ENCODE data around the gene PRMT7. TPM values are rescaled to one million over a fixed set of nuclear protein-coding genes. Genes with fewer than 3 reads are reported as not detected.

The PRMT7 gene
- total RNA-seq, 4 donors from 2014 or later, result 22.3 to 56.7 (median 35.8) TPM

DNA sequence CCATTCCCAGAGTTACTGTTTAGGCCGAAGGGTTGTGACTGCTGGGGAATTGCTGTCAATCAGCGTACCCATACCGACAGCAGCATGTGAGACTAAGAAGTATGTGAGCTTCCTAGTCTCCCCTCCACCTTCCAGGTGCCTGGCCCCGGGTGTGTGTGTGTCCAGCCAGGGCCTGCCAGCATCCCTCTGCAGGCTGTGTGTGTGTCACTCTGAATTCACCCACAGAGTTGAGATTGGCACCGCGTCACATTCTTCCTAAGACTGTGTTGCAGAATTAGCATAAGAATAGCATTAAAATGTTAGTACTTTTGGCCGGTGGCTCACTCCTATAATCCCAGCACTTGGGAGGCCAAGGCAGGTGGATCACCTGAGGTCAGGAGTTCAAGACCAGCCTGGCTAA lies 31.8 kb downstream of the PRMT7 start:
- no peak for TF ChIP-seq CTCF (IDR thresholded peaks at IDR 0.05)
- DNase-seq (ENCODE audit: low spot score) (no peak), ATAC-seq (ENCODE audit: low FRiP score) (no peak)

GRCh38 chr16:68343137-68343536 lies 32.3 kb downstream of the PRMT7 start:
- DNase-seq (ENCODE audit: low spot score) (no peak), ATAC-seq (ENCODE audit: low FRiP score) (no peak)
- no peak for TF ChIP-seq CTCF (IDR thresholded peaks at IDR 0.05)

GRCh38 chr16:68344252-68344651 lies 33.4 kb downstream of the PRMT7 start:
- no peak for TF ChIP-seq CTCF (IDR thresholded peaks at IDR 0.05)
- DNase-seq (ENCODE audit: low spot score) (no peak), ATAC-seq (ENCODE audit: low FRiP score) (no peak)

- DNase-seq (ENCODE audit: low spot score) (no peak), ATAC-seq (ENCODE audit: low FRiP score) (no peak)
- TF ChIP-seq CTCF (IDR thresholded peaks at IDR 0.05), result no peak
These were observed 34.6 kb downstream of the PRMT7 start for GRCh38 chr16:68345351-68345810.

DNA sequence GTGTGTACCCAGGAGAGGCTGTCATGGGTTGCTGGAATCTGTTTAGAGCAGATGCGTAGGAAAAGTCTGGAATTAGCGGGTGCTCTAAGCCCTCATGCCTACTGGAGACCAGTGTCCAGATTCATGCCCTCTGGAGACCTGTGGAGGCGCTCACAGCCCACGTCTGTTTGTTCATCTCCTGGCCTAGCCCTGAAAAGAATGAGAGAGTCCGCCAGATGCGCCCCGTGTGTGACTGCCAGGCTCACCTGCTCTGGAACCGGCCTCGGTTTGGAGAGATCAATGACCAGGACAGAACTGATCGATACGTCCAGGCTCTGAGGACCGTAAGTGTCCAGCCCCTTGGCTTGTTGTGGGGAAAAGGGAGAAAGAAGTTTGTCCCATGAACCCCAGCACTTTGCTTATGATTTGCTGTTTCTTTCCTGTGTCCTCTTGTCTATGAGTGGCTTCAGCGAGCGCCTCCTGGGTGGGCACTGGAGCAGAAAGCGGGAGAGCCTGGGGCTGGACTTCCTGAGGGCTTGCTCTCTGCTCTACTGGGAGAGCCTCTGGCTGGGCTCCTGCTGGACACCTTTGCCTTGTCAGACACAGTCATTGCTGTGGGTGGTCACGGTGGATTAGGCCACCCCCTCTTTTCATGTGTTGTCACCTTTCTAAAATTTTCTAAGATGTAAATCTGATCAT lies 35.3 kb downstream of the PRMT7 start:
- ATAC-seq (ENCODE audit: low FRiP score), result no peak
- no peak for TF ChIP-seq CTCF (IDR thresholded peaks at IDR 0.05)
- no peak for DNase-seq (ENCODE audit: low spot score)

- TF ChIP-seq CTCF (IDR thresholded peaks at IDR 0.05), result no peak
- ATAC-seq (ENCODE audit: low FRiP score), result no peak
These were observed 36.2 kb downstream of the PRMT7 start for GRCh38 chr16:68346892-68347480.

DNA sequence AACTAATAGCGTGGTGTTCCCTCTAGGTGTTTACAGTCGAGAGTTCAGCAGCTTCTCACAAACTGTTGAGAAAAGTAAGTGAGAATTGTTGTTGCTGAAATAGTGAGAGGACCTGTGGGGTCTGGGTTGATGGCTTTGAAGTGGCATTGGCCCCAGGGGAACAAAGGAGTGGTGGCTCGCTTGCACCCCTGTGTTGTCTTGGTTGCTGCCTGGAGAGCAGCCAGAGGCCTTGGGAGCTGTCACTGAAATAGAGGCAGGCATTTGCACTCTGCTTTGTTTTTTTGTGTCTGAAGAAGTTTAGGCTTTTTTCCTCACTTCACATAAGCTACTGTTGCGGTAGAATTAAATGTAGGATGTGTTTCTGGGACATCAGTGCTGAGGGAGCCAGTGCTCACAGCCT lies 36.8 kb downstream of the PRMT7 start:
- DNase-seq (ENCODE audit: low spot score) (no peak), ATAC-seq (ENCODE audit: low FRiP score) (no peak)
- no peak for TF ChIP-seq CTCF (IDR thresholded peaks at IDR 0.05)

More at GRCh38 chr16:68346892-68347480, 36.2 kb downstream of the PRMT7 start:
- DNase-seq (ENCODE audit: low spot score), result no peak
